Uterus (tissue), 2 donors: Measurements from ENCODE around the gene KCNA1.

ENCODE experiments used
- POLR2A ChIP-seq, 2 donors: fragments of 450-650 bp; IDR thresholded peaks; one replicate each; pipeline ENCODE4 v1.6.1; 2016; ENCODE audit warnings: antibody characterized with exemption in 2 of 2, mild to moderate bottlenecking in 1 of 2, moderate library complexity in 1 of 2
- TF ChIP-seq, protein P1 (sequence below), 4 experiments: fragments of 200-600 bp in 2 of 4; fragments of 450-650 bp in 2 of 4; sonication (generic) in 2 of 4; IDR thresholded peaks; one replicate each; pipeline ENCODE4 v1.5.1; 2016 to 2019; ENCODE audit warnings: antibody characterized with exemption in 4 of 4, mild to moderate bottlenecking in 2 of 4, moderate library complexity in 1 of 4

DNA sequence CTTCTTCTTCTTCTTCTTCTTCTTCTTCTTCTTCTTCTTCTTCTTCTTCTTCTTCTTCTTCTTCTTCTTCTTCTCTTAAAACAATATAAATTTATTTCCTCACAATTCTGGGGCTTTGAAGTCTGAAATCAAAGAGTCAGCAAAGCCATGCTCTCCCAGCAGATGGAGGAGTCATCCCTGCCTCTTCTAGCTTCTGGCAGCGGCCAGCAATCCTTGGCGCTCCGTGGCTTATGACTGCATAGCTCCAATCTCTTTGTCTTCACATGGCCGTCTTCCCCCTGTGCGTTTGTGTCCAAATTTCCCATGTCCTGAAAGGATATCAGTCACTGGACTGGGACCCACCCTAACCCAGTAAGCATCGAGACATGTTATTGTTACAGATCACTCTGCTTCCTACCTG lies 22.9 kb downstream of the KCNA1 start:
- TF ChIP-seq, protein P1, sequence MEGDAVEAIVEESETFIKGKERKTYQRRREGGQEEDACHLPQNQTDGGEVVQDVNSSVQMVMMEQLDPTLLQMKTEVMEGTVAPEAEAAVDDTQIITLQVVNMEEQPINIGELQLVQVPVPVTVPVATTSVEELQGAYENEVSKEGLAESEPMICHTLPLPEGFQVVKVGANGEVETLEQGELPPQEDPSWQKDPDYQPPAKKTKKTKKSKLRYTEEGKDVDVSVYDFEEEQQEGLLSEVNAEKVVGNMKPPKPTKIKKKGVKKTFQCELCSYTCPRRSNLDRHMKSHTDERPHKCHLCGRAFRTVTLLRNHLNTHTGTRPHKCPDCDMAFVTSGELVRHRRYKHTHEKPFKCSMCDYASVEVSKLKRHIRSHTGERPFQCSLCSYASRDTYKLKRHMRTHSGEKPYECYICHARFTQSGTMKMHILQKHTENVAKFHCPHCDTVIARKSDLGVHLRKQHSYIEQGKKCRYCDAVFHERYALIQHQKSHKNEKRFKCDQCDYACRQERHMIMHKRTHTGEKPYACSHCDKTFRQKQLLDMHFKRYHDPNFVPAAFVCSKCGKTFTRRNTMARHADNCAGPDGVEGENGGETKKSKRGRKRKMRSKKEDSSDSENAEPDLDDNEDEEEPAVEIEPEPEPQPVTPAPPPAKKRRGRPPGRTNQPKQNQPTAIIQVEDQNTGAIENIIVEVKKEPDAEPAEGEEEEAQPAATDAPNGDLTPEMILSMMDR (IDR thresholded peaks at IDR 0.05): no peak
- TF ChIP-seq POLR2A (IDR thresholded peaks at IDR 0.05): no peak
